ENCODE data around the gene CEP295NL.

The CEP295NL gene

DNA sequence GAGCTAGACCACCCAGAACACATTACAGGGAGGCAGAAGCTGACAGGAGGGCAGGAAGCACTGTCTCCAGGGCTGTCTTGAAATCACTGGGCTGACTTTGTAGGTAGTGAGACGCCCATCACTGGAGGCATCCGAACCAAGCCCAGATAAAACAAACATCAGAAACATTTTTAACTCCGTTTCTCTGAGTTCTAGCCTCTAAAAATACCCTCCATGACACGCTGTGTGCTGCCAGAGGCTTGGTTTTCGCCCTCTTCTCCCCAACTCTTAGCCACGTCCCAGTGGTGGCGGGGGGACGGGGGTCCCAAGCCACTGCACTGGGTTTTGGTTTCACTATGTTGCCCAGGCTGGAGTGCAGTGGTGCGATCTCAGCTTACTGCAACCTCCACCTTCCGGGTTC lies 1.2 kb downstream of the CEP295NL start:
- CTCF ChIA-PET = interaction anchor here (0.9 kb wide), 1 partner anchor 11 kb away, joined by 3 read pairs; no protein-coding TSS in a partner anchor
- POLR2A ChIA-PET = interaction anchor here (0.7 kb wide), 1 partner anchor 18 kb away, joined by 3 read pairs; no protein-coding TSS in a partner anchor
- TF ChIP-seq ARNT (IDR thresholded peaks at IDR 0.05) (no peak), FOXA1 (IDR thresholded peaks at IDR 0.05) (no peak), LEF1 (IDR thresholded peaks at IDR 0.05; ENCODE audit: borderline replicate concordance) (no peak), ELF4 (IDR thresholded peaks at IDR 0.05) (no peak), BHLHE40 (IDR thresholded peaks at IDR 0.05; ENCODE audit: borderline replicate concordance) (no peak)
- no peak for DNase-seq (ENCODE audit: extremely low spot score)

GRCh38 chr17:78900816-78901215 lies 2.2 kb downstream of the CEP295NL start:
- CTCF ChIA-PET = no interaction called here
- TF ChIP-seq ELF4 (IDR thresholded peaks at IDR 0.05) (no peak), FOXA1 (IDR thresholded peaks at IDR 0.05) (no peak)
- POLR2A ChIA-PET = no interaction called here
- DNase-seq (ENCODE audit: extremely low spot score) = no peak

DNA sequence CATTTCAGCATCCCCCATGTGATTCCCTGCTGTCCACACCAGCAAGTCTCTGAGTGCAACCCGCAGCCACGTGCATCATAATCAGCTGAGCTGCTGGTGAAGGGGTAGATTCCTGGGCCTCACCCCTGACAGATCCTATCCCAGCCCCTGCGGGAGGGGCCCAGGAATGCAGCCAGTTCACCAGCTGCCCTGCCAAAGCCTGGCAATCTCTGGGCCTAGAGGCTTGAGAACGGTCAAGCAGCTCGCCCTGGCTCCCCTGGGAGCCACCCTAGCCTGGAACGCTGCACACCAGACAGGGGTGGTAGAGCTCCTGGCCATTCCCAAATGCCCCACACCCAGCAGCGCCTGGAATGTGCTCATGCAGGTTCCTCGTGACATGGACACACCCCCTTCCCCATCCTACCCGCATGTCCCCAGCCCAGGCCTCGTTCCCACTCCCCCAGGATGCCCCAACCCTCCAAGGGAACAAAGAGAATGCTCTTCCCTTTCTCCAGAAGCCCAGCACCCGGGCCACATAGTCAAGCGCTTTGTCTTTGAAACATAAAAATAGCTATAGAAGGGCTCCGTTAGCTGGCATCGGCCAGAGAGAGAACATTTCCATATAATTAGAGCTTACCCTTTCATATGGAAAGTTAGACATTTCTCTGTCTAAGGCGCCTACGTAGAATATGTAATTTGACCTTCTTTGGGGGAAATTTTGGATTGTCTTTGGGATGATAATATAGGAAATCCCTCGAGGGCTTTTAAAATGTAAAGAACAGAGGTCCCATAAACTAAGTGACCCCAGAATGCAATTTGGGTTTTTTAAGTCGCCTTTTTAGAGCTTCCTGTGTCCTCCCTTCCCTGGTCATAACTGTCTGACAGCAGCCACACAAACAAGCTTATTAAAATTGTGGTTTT lies 3.4 kb downstream of the CEP295NL start:
- ChIA-PET CTCF (interaction anchor here (0.6 kb wide), 1 partner anchor 56 kb away, joined by 3 read pairs; no protein-coding TSS in a partner anchor), POLR2A (interaction anchor here (1.5 kb wide), 1 partner anchor 9 kb away, joined by 5 read pairs; no protein-coding TSS in a partner anchor)
- no peak for TF ChIP-seq FOXK2 (IDR thresholded peaks at IDR 0.05)
- TF ChIP-seq SP1 (IDR thresholded peaks at IDR 0.05) = no peak
- TF ChIP-seq NFRKB (IDR thresholded peaks at IDR 0.05) = no peak
- TF ChIP-seq ARNT (IDR thresholded peaks at IDR 0.05) = no peak
- no peak for TF ChIP-seq L3MBTL2 (conservative IDR thresholded peaks at IDR 0.05)
- TF ChIP-seq PKNOX1 (IDR thresholded peaks at IDR 0.05) = no peak
- TF ChIP-seq CTBP1 (IDR thresholded peaks at IDR 0.05; ENCODE audit: borderline replicate concordance) = no peak
- no peak for TF ChIP-seq ELF4 (IDR thresholded peaks at IDR 0.05)
- no peak for TF ChIP-seq BHLHE40 (IDR thresholded peaks at IDR 0.05; ENCODE audit: borderline replicate concordance)
- TF ChIP-seq TARDBP (IDR thresholded peaks at IDR 0.05) = no peak
- TF ChIP-seq ZNF384 (IDR thresholded peaks at IDR 0.05) = no peak
- DNase-seq (ENCODE audit: extremely low spot score) = no peak

- DNase-seq (ENCODE audit: extremely low spot score) = no peak
- CTCF ChIA-PET = interaction anchor here (0.6 kb wide), 1 partner anchor 56 kb away, joined by 3 read pairs; no protein-coding TSS in a partner anchor
- POLR2A ChIA-PET = interaction anchor here (1.5 kb wide), 1 partner anchor 9 kb away, joined by 5 read pairs; no protein-coding TSS in a partner anchor
- no peak for TF ChIP-seq L3MBTL2 (conservative IDR thresholded peaks at IDR 0.05)
- no peak for TF ChIP-seq HDGF (IDR thresholded peaks at IDR 0.05; ENCODE audit: borderline replicate concordance)
- TF ChIP-seq NFRKB (IDR thresholded peaks at IDR 0.05) = no peak
- no peak for TF ChIP-seq FOXK2 (IDR thresholded peaks at IDR 0.05)
- TF ChIP-seq ZNF384 (IDR thresholded peaks at IDR 0.05) = no peak
Observed at GRCh38 chr17:78898947-78899346, 4.1 kb downstream of the CEP295NL start.

DNA sequence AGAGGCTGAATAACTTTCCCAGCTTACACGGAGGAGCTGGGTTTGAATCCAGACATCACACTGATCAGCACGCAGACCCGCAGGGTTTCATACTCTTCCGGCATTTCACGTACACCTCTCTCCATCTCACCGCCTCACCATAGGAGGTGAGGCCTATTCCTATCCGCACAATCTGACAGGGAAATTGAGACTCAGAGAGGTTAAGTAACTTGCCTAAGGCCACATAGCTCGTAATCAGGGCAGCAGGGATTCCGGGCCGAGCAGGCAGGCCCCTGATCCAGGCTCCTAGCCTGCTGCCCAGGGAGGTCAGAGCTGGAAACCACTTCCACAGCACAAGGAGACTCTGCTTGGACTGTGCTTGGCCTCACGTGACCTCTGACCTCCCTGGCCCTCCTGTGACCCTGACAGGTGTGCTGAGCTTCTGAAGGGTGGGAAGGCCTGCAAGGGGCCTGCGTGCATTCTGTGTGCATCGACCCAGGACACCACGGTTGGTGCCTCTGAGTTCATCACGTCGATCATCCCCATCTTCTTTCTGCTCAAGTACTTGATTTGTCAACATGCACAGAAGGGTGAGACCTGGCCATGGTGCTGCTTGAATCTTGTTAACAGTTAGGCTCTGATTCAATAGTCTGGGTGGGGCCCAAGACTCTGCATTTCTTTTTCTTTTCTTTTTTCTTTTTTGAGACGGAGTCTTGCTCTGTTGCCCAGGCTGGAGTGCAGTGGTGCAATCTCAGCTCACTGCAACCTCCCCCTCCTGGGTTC lies 4.7 kb downstream of the CEP295NL start:
- ChIA-PET CTCF (no interaction called here), POLR2A (no interaction called here)

GRCh38 chr17:78897664-78898047 lies 5.3 kb downstream of the CEP295NL start:
- ChIA-PET CTCF (no interaction called here), POLR2A (no interaction called here)
- TF ChIP-seq TARDBP (IDR thresholded peaks at IDR 0.05) = no peak
- TF ChIP-seq SP1 (IDR thresholded peaks at IDR 0.05) = no peak
- TF ChIP-seq FOXA1 (IDR thresholded peaks at IDR 0.05) = no peak
- no peak for TF ChIP-seq L3MBTL2 (conservative IDR thresholded peaks at IDR 0.05)
- no peak for TF ChIP-seq ZNF384 (IDR thresholded peaks at IDR 0.05)
- TF ChIP-seq ARNT (IDR thresholded peaks at IDR 0.05) = no peak
- TF ChIP-seq HDGF (IDR thresholded peaks at IDR 0.05; ENCODE audit: borderline replicate concordance) = no peak
- no peak for TF ChIP-seq BHLHE40 (IDR thresholded peaks at IDR 0.05; ENCODE audit: borderline replicate concordance)
- no peak for TF ChIP-seq CTBP1 (IDR thresholded peaks at IDR 0.05; ENCODE audit: borderline replicate concordance)
- TF ChIP-seq FOXK2 (IDR thresholded peaks at IDR 0.05) = no peak
- TF ChIP-seq SUZ12 (IDR thresholded peaks at IDR 0.05) = no peak
- no peak for TF ChIP-seq FOXM1 (IDR thresholded peaks at IDR 0.05; ENCODE audit: borderline replicate concordance)
- no peak for TF ChIP-seq LEF1 (IDR thresholded peaks at IDR 0.05; ENCODE audit: borderline replicate concordance)
- no peak for TF ChIP-seq NFRKB (IDR thresholded peaks at IDR 0.05)
- TF ChIP-seq PKNOX1 (IDR thresholded peaks at IDR 0.05) = no peak
- TF ChIP-seq ELF4 (IDR thresholded peaks at IDR 0.05) = no peak

More for the DNA sequence above, 4.7 kb downstream of the CEP295NL start:
- TF ChIP-seq NFRKB (IDR thresholded peaks at IDR 0.05) = no peak
- no peak for TF ChIP-seq CTBP1 (IDR thresholded peaks at IDR 0.05; ENCODE audit: borderline replicate concordance)
- TF ChIP-seq SUZ12 (IDR thresholded peaks at IDR 0.05) = no peak
- no peak for TF ChIP-seq FOXK2 (IDR thresholded peaks at IDR 0.05)
- no peak for TF ChIP-seq FOXA1 (IDR thresholded peaks at IDR 0.05)
- TF ChIP-seq TARDBP (IDR thresholded peaks at IDR 0.05) = no peak
- TF ChIP-seq ARNT (IDR thresholded peaks at IDR 0.05) = no peak
- TF ChIP-seq HDGF (IDR thresholded peaks at IDR 0.05; ENCODE audit: borderline replicate concordance) = no peak
- no peak for TF ChIP-seq PKNOX1 (IDR thresholded peaks at IDR 0.05)
- no peak for TF ChIP-seq LEF1 (IDR thresholded peaks at IDR 0.05; ENCODE audit: borderline replicate concordance)
- TF ChIP-seq ELF4 (IDR thresholded peaks at IDR 0.05) = no peak
- TF ChIP-seq BHLHE40 (IDR thresholded peaks at IDR 0.05; ENCODE audit: borderline replicate concordance) = no peak
- no peak for TF ChIP-seq SP1 (IDR thresholded peaks at IDR 0.05)
- no peak for TF ChIP-seq L3MBTL2 (conservative IDR thresholded peaks at IDR 0.05)
- no peak for TF ChIP-seq ZNF384 (IDR thresholded peaks at IDR 0.05)
- no peak for TF ChIP-seq FOXM1 (IDR thresholded peaks at IDR 0.05; ENCODE audit: borderline replicate concordance)
- no peak for DNase-seq (ENCODE audit: extremely low spot score)

More at GRCh38 chr17:78897664-78898047, 5.3 kb downstream of the CEP295NL start:
- no peak for DNase-seq (ENCODE audit: extremely low spot score)
